GM19238 (cell line): Measurements from ENCODE around the gene CSF3R.

Source experiments
- DNase-seq: peaks from one replicate; pipeline ENCODE4 v3.0.0; 2011; ENCODE audit warnings: low spot score; ENCODE audit not compliant: insufficient read length

CSF3R gene

DNA sequence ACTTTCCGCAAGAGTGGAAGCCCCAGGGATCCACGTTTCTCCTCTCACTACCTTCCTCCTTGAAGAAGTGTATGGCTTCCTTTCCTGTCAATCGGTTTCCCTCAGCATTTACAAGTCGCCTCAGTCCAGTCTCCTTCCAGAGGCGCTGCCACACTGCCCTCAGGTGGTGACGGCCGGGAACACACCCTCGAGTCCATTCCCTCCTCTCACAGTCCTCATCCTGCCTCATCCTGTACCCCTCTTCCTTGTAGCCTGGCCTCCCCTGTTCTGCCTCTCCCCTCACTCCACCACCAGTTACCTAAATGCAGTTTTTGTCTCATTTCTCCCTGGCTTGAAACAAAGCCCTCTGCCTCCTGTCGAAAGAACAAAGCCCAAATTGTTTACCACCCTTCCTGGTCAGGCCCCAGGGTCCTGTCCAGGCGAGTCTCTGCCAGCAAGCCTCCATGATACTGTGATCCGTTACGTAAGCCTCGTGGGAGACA is 61.8 kb downstream of the CSF3R start:
- peak; percentile 69 for DNase-seq

DNA sequence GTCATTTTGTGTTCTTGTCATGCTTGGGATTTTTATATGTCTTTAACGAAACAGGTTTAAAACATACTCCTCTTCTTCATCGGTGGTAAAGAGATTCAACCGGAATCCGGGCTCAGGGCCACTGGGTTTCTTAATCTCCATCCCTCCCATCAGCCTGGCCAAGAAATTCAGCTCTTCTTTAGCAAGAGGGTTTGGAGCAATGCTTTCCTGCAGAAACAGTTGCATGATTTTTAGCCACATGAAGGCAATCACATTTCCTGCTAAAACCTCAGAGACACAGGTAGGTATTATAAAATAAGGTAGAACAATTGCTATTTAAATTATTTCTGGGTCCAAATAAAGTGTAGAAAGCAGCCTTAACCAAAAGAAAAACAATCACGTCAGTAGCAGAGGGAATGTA is 62.3 kb downstream of the CSF3R start:
- DNase-seq, result no peak

DNA sequence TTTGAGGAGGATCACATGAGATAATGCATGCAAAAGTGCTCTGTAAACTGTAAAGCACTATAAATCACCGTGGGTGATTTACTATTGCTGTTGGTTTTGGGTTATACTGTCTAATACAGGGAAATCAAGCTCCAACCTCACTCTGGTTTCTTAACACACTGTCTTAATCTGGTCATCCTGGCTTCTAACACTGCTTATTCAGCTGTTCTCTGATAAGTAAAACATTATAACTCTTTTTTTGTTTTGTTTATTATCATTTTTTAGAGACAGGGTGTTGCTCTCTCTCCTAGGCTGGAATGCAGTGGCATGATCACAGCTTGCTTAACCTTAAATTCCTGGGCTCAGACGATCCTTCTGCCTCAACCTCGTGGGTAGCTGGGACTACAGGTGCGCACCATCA is 63.1 kb downstream of the CSF3R start:
- no peak for DNase-seq

DNA sequence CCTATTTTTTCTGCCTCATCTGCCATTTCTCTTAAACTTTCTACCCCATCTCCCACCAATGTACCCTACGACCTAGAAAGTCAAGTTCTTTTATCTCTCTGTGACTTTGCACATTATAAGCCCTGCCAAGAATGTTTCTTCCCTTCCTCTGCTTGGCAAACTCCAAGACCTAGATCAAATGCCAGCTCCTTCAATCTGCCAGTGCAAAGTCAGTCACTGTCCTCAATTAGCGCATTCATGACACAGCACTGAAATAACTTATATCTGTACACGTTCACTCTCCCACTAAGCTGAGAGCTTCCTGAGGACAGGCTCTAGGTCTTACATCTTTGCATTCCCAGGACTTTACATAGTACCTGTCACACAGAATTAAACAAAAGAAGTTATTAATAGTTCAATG is 63.6 kb downstream of the CSF3R start:
- no peak for DNase-seq

DNA sequence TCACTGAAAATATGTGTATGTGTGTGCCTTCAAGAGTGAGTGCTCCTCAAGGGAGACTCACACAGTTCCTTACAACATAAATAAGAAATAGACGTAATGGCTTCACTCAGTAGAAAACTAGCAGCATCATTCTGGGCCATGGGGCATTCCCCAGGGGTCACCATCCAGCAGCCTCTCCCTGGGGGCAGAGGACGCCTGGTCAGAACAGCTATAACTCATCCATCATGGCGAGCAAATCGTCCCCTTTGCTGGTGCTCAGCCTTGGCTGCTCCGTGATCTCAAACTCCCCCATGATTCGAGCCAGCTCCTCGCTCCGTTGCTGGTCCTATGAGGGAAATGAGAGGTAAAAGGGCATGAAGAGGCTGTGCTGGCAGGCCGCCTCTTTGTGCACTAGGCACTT is 64.8 kb downstream of the CSF3R start:
- DNase-seq, result no peak
